Ovary (tissue), 9 donors: ENCODE results near the gene DOCK8. TPM values are rescaled to one million over a fixed set of nuclear protein-coding genes. Genes with fewer than 3 reads are reported as not detected.
A peak's percentile ranks its signal among the peaks of the same experiment; 100 is the strongest.

ENCODE experiments used
- DNase-seq, 5 donors: peaks; one replicate each; pipeline ENCODE4 v3.0.0-alpha.2; 2019 to 2020
- H3K27ac ChIP-seq, 2 donors: fragments of 200-600 bp; one replicate each; pipeline versions ENCODE4 v1.5.1 to v1.8.0; 2019 to 2022
- H3K27me3 ChIP-seq: fragments of 200-600 bp; one replicate; pipeline ENCODE4 v1.8.0; 2022
- H3K36me3 ChIP-seq: fragments of 200-600 bp; sonication (generic); one replicate; pipeline ENCODE4 v1.5.1; 2019
- H3K4me1 ChIP-seq: one replicate; pipeline ENCODE4 v1.8.1; 2013; ENCODE audit warnings: mild to moderate bottlenecking, moderate library complexity; ENCODE audit not compliant: insufficient read depth
- H3K4me3 ChIP-seq: fragments of 200-600 bp; sonication (generic); one replicate; pipeline ENCODE4 v1.5.1; 2017
- H3K9me3 ChIP-seq, 2 donors: fragments of 200-600 bp in 1 of 2; sonication (generic) in 1 of 2; one replicate each; pipeline versions ENCODE4 v1.5.1 to v1.8.1; 2013 to 2019; ENCODE audit warnings: mild to moderate bottlenecking in 1 of 2, moderate library complexity in 1 of 2
- CTCF ChIP-seq, 3 donors: fragments of 450-650 bp in 2 of 3; fragments of 200-600 bp in 1 of 3; IDR thresholded peaks; one replicate each; pipeline versions ENCODE4 v1.5.1 to v1.8.0; 2016 to 2022; ENCODE audit warnings: antibody characterized with exemption in 3 of 3, mild to moderate bottlenecking in 1 of 3
- EP300 ChIP-seq: sonication (generic); formaldehyde crosslinking; IDR thresholded peaks from one replicate; pipeline ENCODE4 v1.6.1; 2017; ENCODE audit warnings: antibody characterized with exemption
- POLR2A ChIP-seq: fragments of 450-650 bp; IDR thresholded peaks from one replicate; pipeline ENCODE4 v1.6.1; 2017; ENCODE audit warnings: antibody characterized with exemption, mild to moderate bottlenecking, moderate library complexity
- WGBS, 3 donors: extraction: QIAGEN DNeasy Blood & Tissue Kit in 1 of 3; methylation state at CpG; one replicate each; pipeline versions ENCODE4 v1.1.5 to v1.1.7; 2013 to 2017; 5-methylcytosine and 5-hydroxymethylcytosine counted together
- intact Hi-C, 4 donors: fragments of 100-400 bp; cut with DNase I; formaldehyde crosslinking; loops; one replicate each; pipeline versions ENCODE4 v1.11.0 to v1.15.1; 2022 to 2023
- polyA plus RNA-seq, 2 donors: library from polyadenylated mRNA; stranded (reverse); fragments of 200-250 nt in 1 of 2; fragments of 350-450 nt in 1 of 2; fragmentation: Illumina TruSeq in 1 of 2; extraction: RNeasy Lipid Tissue Mini Kit (QIAGEN cat#74804) in 1 of 2; gene quantifications; one replicate each; pipeline ENCODE4 v1.2.3, GENCODE V29; 2013 to 2014
- total RNA-seq, 7 donors: library from RNA; depleted of rRNA in 2 of 7; stranded (reverse); fragments of >200 nt in 2 of 7; fragmentation: NEBNext Ultra II Directional in 3 of 7; extraction: Animal tissue kit (Norgen Biotek cat#: 25700) in 3 of 7; gene quantifications; one replicate each; pipeline versions ENCODE4 v1.1.0 to v1.2.4, GENCODE V29; 2016 to 2023
- donor health status: DM: no; HTN: no; CAD: no; lungs with moderate emphysema.
- donor health status: DM: no; HTN: no; CAD: no.
- donor health status: Bipolar disorder and iron deficiency.
- donor health status: DM: yes; HTN: yes; CAD: no.
- donor health status: DM: no; HTN: no; CAD: no.
- donor health status: DM: yes; HTN: yes; CAD: no.

Gene DOCK8
- total and polyA plus RNA-seq, 9 donors, result 1.4 to 12.2 (median 7.3) TPM

DNA sequence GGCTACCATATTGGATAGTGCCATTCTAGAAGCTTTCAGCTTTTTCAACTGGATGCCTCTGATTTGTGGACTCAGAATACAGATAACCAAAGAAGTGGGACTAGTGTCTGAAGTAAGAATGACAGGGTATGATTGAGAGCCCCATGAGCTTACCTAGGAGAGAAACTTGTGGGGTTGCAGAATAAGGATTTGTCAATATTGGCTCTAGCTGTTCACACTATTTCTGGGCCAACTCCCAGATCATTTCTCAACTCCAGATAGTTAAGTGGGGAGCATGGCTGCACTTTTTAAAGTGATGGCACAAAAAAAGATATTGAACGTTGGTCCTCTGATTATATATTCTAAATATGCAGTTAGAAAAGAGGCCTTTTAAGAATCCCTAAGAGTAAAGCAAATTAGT, 252.1 kb downstream of the DOCK8 start:
- DNase-seq, result no peak
- Histone ChIP-seq H3K4me3 (no peak overlapping the region), H3K27ac (no peak overlapping the region), H3K36me3 (no peaks in the 10 kb centered on the region), H3K27me3 (no peaks in the 10 kb centered on the region), H3K9me3 (no peaks in the 10 kb centered on the region), H3K4me1 (peaks cover 5% of the 10 kb centered on the region)
- TF ChIP-seq POLR2A (no peak), EP300 (no peak), CTCF (IDR thresholded peaks at IDR 0.05) (no peak)
- WGBS, 3 donors, result 55 to 65% (median 58%) methylated on average over 1 of the region's 1 CpG
- intact Hi-C loops, result no loop called here

DNA sequence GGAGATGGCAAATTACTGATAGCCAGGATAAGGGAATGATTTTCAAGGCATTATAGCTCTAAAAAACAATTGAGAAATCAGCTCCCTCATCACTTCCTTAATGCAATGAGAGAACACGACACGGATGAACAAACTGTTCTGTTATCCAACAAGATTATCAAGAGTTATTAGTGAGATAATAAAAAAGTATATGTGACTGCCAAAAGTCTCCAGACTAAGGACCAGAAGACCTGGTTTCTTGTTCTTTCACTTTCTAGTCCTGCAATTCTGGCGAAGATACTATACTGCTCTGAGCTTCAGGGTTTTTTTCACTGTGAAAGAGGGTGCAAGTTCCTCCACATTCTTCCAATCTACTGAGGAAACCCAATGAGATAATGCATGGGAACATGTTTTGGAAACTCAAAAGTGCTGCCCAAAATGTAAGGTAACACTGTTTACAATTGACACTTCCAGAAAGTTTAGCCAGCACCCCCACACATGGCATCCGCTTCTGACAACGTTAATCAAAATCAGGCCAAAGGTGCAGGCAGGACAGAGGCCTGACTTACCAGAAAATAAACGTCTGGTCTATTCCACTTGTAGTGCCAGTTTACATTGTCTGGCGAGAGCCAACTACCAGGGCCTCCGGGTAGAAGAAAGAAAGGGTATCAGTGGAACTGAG, 254.2 kb downstream of the DOCK8 start:
- DNase-seq, result no peak
- no peak overlapping the region for H3K4me3 ChIP-seq
- H3K27me3 ChIP-seq, result no peaks in the 10 kb centered on the region
- H3K36me3 ChIP-seq, result no peaks in the 10 kb centered on the region
- H3K4me1 ChIP-seq, result peaks cover 5% of the 10 kb centered on the region
- TF ChIP-seq EP300 (no peak), POLR2A (no peak), CTCF (IDR thresholded peaks at IDR 0.05) (no peak)
- H3K27ac ChIP-seq, result no peak overlapping the region
- intact Hi-C loops, result no loop called here
- WGBS, 3 donors, result 29 to 37% (median 31%) methylated on average over 8 of the region's 8 CpGs
- H3K9me3 ChIP-seq, result no peaks in the 10 kb centered on the region

- DNase-seq, result peak; percentile 82 to 93 (median 88)
- no peaks in the 10 kb centered on the region for H3K36me3 ChIP-seq
- no peak overlapping the region for H3K27ac ChIP-seq
- peaks cover 5% of the 10 kb centered on the region for H3K4me1 ChIP-seq
- no peaks in the 10 kb centered on the region for H3K9me3 ChIP-seq
- intact Hi-C loops, result no loop called here
- H3K27me3 ChIP-seq, result no peaks in the 10 kb centered on the region
- 1 to 5% (median 2%) methylated on average over 39 to 49 of the region's 49 CpGs for WGBS, 3 donors
- H3K4me3 ChIP-seq, result peak overlapping the region; percentile 49
- peak; percentile 45 for TF ChIP-seq EP300
- TF ChIP-seq POLR2A, result no peak
- TF ChIP-seq CTCF (IDR thresholded peaks at IDR 0.05), result no peak
These were observed 255.2 kb downstream of the DOCK8 start for GRCh38 chr9:469672-470551.

GRCh38 chr9:470552-471194, 256.0 kb downstream of the DOCK8 start:
- Histone ChIP-seq H3K4me1 (peaks cover 5% of the 10 kb centered on the region), H3K27me3 (no peaks in the 10 kb centered on the region), H3K4me3 (peak overlapping the region; percentile 49), H3K36me3 (no peaks in the 10 kb centered on the region), H3K27ac (no peak overlapping the region), H3K9me3 (no peaks in the 10 kb centered on the region)
- WGBS, 3 donors, result 19 to 38% (median 21%) methylated on average over 9 of the region's 9 CpGs
- intact Hi-C loops, result no loop called here
- TF ChIP-seq CTCF (IDR thresholded peaks at IDR 0.05) (no peak), EP300 (no peak), POLR2A (no peak)
- DNase-seq, result peak; percentile 23 to 50 (median 30)
